ENCODE data around the gene ARMC8. TPM values are rescaled to one million over a fixed set of nuclear protein-coding genes. Genes with fewer than 3 reads are reported as not detected.

The ARMC8 gene
- total RNA-seq, 1 donor from 2014 or later, result 26.7 TPM

DNA sequence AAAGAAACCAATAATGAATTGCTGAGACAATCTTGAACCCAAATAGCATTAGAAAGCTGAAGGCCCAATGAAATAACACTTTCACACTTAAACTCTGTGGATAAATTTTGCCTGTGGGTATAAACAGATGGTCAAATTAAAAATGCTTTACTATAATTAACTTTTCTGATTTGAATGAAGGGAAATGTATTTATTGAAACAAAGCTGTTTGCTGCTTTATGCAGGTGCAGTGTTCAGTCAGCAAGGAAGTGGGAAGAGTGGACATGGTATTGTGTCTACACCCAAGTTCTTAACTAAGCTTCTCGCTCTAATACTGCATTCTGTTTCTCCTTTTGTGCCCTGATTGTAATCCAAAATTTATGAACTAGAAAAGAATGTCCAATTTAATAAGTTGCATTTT is 110.8 kb downstream of the ARMC8 start:
- no peak for DNase-seq (ENCODE audit: extremely low read depth, low read depth, low spot score)

DNA sequence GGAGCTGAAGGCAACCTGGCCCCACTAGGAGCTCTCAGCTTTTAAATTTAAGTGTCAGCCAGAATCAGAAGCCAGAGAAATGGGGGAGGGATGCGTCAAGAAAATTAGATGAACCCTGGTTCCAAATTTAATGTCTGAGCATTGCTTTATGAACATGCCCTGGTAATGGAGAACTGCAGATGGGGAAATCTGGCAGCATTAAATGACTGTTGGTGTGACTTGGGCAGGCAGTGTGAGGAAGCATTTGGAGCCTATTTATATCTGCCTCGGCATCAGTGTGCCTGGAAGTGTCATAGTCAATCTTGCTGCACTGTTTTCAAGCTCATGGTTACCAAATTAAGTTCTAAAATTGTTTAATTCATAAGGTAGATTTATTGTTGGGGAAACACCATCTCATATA is 113.5 kb downstream of the ARMC8 start:
- no peak for DNase-seq (ENCODE audit: extremely low read depth, low read depth, low spot score)

DNA sequence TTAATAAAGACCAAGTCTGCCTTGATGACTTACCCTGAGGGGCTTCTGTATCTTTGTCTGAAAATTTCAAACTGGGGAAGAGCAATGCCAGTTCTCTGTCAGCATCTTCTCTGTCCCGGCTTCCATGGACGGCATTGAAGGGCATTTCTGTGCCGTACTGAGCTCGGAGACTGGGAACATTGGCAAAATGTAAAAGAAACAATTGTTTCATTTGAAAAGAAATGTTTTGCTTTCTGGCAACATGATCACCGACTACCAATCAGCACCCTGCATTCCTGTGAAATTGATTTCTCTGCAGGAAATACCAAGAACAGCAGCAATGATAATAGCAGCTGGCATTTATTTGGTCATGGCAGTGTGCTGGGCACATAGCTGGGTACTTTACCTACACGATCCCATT is 116.4 kb downstream of the ARMC8 start:
- no peak for DNase-seq (ENCODE audit: extremely low read depth, low read depth, low spot score)

DNA sequence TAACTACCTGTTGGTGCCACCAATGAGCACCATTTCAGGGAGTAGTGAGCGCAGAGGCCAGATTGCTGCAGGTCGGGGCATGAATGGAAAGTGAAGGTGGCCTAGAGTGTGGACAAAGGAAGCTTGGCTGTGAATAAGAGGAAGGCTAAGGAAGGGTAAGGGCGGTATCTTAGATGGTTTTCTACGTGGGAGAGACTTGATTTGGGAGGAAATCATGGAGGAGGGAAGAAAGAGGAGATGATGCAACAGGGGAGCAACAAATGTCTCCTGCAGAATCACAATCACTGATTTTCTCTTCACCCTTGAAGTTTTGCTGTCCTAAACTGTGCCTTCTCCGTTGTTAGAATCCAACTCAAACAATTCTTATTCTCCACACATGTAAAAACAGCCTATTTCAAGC is 120.8 kb downstream of the ARMC8 start:
- no peak for DNase-seq (ENCODE audit: extremely low read depth, low read depth, low spot score)

DNA sequence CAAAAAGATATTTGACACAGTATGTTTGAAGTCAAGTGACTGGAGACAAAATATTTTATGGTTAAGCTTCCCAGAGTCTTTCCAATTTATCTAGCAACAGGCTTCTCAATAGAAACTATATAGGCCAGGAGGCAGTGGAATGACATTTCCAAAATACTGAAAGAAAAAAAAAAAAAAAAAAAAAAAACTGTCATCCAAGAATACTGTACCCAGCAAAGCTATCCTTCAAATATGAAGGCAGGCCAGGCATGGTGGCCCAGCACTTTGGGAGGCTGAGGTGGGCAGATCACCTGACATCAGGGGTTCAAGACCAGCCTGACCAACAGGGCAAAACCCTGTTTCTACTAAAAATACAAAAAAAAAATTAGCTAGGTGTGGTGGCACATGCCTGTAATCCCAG is 121.7 kb downstream of the ARMC8 start:
- DNase-seq (ENCODE audit: extremely low read depth, low read depth, low spot score), result no peak

DNA sequence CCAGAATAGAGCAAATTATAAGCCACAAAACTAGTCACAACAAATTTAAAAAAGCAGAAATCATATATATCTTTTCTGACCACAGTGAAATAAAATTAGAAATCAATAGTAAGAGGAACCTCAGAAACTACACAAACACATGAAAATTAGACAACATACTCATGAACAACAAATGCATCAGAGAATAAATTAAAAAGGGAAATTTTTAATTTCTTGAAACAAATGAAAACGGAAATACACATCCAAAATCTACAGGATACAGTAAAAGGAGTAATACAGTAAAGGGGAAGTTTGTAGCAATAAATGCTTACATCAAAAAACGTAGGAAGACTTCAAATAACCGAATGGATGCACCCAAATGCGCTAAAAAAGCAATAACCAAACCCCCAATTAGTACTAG is 123.4 kb downstream of the ARMC8 start:
- DNase-seq (ENCODE audit: extremely low read depth, low read depth, low spot score), result no peak

DNA sequence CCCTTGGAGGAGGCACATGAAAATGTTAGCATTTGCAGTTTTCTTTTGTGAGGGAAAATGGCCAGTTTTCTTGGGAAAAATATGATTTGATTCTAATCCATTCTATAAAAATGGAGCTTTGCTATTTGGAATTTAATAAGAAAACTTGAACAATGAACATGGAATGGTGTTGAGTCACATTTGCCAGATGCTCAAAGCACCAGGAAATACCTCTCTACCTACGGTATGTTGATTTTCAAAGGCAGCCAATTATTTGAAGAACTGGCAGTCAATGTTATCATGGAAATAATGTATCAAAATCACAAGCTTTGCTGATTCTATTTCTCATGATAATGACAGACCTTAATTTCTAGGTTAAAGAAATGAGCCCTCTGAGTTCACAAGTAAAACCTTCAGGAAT is 127.7 kb downstream of the ARMC8 start:
- no peak for DNase-seq (ENCODE audit: extremely low read depth, low read depth, low spot score)

DNA sequence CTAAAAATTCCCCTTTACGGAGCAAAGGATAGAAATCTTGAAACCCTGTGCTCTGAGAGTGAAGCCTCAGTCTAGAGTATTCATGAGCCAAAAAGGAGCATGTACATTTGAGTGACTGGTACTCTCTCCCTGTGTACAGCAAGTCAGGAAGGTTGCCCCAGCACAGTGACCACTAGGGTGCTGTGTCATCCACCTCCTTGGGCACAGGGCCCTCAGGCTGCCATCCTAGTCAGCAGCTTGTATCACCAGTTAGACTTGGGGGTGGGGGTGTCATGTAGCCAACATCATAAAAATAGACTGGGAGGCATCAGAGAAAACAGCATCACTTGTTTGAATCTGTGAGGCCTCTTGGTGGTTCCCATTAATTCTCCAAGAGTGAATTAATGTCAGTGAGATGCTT is 130.6 kb downstream of the ARMC8 start:
- no peak for DNase-seq (ENCODE audit: extremely low read depth, low read depth, low spot score)

DNA sequence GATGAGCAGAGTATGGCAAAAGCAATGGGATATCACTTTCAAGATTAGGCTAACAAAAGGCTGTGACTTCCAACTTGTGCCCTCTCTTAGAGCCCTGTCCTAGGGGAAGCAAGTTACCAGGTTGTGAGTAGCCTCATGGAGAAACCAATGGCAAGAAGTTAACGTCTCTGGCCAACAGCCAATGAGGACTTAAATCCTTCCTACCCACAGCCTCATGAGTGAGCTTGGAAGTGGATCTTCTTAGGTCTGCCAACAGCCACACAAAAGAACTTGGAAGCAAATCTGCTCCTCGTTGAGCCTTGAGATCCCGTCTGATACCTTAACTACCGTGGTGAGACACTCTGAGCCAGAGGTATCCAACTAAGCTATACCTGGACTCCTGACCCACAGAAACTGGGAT is 136.9 kb downstream of the ARMC8 start:
- DNase-seq (ENCODE audit: extremely low read depth, low read depth, low spot score), result no peak

DNA sequence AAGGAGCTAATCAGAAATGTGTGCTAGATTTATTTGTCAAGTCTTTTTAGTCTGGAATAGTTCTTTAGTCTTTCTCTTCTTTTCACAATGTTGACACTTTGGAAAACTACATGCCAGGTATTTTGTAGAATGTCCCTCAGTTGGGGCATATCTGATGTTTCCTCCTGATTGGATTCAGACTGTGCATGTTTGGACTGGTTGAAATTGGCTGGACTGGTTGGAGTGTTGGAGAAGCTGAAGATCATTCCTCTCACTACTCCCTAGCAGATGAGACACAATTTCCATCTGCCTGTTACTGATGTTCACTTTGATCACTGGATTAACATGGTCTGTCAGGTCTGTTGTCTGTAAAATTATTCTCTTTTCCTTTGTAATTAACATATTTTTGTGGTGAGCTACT is 138.9 kb downstream of the ARMC8 start:
- no peak for DNase-seq (ENCODE audit: extremely low read depth, low read depth, low spot score)

DNA sequence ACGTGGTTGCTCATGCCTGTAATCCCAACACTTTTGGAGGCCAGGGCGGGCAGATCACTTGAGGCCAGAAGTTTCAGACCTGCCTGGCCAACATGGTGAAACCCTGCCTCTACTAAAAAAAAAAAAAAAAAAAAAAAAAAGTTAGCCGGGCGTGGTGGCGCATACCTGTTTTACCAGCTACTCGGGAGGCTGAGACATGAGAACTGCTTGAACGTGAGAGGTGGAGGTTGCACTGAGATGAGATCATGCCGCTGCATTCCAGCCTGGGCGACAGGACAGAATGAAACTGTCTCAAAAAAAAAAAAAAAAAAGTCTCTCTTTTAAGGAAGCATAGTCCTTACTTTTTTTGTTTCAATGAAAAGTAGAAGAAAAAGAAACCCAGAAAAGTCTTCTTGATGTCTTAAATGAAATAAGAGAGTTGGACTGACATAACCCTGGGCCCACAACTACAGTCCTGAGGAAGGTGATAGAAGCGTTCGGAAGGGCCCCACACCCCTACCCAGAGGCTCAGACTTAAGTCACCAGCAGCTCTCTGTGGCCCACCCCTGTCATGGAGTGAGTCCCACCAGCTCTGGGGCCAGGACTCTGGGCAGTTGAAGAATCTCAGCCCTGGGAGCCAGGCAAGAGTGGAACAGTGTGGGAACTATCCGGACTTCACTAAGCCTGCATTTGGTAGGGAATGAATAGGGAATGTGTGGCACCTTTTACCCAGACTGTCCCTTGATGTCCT is 139.9 kb downstream of the ARMC8 start:
- no peak for DNase-seq (ENCODE audit: extremely low read depth, low read depth, low spot score)

DNA sequence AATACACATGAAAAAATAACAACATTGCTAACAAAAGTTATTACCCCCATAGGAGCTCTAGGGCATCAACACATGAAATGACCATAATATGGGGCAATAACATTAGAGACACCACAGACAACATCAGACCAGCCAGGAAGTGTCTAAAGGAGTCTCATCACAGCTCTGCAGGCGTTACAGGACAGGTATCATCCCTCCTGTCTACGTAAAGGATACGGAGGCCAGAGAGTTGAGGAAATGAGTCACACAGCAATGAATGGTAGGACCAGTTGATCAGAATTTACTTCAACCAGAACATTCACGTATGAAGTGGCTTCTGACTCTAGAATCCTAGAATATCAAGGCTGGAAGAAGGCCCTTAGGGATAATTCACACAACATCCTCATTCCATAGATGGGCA is 140.7 kb downstream of the ARMC8 start:
- no peak for DNase-seq (ENCODE audit: extremely low read depth, low read depth, low spot score)

DNA sequence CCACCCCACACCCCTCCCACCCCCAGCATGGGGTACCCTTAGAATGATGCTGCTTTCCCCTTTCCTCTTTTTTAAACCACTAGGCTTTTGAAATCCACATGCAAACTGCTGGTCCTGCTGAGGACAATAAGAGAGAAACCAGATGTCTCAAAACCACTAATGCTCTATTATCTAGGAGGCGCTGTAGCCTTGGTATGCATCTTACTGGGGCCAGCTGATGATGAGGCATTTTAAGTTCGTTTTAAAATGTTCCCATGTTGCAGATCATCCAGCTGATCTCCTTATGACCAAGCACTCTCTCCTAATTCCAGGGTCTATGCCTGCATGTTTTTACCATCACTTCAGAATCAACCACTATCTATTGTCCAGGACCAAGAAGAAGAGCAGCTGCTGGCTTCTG is 141.2 kb downstream of the ARMC8 start:
- DNase-seq (ENCODE audit: extremely low read depth, low read depth, low spot score), result no peak

DNA sequence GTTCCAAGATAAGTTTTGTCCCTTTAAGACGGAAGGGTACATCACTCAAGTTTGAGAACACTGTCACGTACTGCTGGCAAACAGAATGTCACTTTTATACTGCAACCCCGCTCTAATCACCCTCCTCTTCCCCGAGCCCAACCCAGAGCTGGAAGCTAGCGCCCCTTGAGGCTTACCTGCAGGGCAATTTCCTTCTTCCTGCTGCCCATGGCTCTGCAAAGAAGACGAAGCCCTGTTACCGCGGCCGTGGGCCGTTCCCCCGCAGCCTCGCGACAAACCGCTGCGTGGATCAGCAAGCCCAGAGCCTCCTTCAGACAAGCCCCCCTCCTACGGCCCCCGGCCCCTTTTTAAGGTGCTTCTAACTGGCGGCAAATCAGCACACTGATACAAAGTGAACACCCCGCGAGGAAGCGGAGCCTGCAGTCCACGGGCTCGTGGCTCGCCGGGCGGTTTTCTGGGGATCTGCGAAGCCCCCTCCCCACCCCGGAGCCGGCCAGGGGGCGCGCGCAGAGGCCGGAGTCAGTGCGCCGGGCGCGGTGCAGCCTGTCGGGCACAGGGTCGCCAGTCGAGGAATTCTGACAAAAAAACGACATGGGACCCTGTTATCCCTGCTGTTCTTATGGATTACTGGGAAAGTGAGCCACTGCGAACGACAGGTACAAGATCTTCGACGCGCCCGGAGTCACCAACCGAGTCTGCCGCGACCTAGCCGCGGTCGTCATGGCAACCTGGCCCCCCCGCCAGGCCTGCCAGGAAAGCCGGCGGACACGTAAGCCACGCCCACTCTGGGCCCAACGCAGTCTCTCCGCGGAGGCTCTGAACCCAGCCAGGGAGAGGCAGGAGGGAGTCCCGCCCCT is 142.3 kb downstream of the ARMC8 start, which contains the start of gene NME9:
Gene NME9 (minus strand): TSS at position 725 of the 857 bp plus-strand sequence. CDS start 516 bp downstream, at position 209.
- DNase-seq (ENCODE audit: extremely low read depth, low read depth, low spot score), result no peak

DNA sequence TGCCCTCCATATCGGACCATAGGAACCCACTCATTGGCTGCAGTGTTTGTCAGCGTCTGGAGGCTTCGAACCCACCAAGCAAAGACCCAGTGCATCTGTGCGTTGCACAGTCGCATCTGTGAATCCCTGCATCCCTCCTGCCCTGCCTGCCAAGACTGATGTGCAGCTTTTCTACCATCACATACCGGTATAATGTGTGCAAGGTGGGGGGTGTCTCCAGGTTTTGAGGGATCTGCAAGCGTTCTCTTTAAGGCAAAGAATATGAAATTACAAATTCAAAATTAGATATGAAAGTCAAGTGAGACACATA is 142.8 kb downstream of the ARMC8 start:
- DNase-seq (ENCODE audit: extremely low read depth, low read depth, low spot score), result no peak

DNA sequence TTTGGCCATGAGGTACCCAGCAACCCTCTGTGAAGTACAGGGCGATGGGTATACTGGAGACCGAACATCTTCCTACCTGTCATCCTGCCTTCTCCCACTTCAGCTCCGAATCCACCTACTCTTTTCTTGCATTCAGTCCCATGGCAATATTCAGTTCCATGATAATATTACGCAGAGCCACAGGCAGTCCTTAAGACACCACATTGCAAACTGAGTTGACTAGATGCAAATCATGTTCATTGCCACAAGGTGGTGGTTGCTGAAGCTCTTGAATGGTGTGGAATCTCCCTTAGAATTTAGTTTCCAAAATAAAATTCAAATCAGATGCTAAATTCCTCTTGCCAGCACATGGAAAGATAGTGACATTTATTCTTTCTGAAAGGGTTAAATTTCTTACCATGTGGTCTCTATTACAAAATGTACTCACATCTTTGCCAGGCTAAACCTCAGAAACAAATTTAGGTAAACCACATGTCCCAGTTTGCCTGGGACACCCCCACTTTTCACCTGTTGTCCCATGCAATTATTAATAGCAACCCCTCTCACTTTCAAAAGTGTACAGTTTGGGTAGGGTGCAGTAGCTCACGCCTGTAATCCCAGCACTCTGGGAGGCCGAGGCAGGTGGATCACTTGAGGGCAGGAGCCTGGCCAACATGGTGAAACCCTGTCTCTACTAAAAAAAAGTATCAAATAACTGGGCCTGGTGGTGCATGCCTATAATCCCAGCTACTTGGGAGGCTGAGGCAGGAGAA is 144.2 kb downstream of the ARMC8 start:
- DNase-seq (ENCODE audit: extremely low read depth, low read depth, low spot score), result no peak

DNA sequence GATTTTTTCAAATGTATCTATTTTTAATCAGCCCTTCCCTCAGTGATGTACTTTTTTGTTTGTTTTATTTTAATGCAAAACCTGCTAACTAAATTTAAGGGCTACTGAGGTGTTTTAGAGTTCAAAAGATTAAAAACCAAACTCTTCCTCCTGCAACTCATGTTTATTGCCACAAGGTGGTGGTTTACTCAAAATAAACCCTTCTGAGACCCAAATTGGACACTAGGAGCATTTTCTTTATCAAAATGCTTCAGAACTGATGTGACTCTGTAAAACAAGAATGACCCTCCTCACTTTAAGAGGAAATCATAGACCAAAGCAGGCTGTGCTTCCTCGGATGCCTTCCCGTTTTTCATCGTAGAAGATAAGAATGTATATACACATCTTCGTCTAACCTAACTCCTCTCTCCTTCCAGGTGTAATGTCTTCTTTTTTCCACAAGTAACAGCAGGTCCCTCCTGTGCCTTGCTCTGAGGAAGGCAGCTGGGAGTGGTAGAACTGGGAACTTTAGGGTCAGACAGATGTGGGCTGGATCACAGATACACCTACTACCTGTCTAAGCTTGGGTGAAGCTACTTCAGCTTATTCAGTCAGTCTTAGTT is 145.5 kb downstream of the ARMC8 start:
- DNase-seq (ENCODE audit: extremely low read depth, low read depth, low spot score), result no peak

DNA sequence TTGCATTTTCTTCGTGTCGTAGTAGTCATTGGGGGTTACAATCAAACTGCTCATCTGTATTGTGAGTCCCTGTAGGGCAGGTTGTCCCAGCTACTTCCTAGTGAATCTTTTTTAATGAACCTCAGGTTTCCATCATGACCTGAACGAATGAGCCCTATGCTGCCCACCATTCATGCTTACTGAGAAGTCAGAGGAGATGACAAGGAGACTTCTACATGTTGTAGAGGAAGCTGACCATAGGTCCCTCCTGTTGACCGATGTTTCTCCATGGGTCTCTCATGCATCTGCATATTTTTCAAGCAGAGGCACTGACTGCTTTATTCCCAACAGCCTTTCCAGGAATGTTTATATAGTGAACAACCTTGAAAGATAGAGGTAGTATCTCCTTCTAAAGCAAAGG is 147.5 kb downstream of the ARMC8 start:
- DNase-seq (ENCODE audit: extremely low read depth, low read depth, low spot score), result no peak

DNA sequence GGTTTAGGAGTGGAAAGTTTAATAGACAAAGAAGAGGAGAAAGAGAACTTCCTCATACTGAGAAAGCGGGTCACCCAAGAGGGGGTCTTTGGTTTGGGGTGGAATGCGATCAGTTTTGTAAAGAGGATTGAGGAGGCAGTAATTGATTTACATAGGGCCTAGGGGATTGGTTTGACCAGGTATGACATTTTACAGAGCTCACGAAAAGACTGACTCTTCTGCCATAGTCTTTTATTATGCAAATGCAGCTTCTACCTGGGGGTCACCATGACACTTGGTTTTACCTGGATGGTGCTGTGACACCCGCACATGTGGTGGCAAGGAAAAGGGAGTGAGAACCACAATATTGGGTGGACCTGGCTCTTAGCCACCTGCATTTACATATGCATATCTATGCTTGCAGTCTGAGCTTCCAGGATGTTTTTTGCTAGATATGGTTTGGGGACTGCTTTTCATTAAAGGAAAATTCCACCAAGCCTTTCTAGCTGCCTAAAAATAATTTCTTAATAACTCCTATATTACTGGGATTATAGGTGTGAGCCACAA is 149.4 kb downstream of the ARMC8 start:
- DNase-seq (ENCODE audit: extremely low read depth, low read depth, low spot score), result no peak

DNA sequence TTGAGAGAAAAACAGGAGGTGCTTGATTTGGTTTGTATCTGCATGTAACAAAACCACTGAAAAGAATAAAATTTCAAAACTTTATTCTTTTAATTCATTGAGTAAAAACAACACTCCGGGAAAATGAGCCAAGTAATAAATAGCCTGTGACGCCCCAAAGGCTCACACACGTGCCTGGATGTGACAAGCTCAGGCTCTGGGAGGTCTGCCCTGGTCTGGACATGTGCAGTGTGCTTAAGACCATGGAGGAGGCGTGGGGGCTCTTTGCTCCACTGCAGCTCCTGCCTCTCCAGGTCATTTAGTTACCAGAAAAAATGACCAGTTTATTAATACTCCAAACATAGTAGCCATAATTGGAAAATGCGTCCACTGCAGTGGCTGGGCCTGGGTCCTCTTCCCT is 151.1 kb downstream of the ARMC8 start:
- no peak for DNase-seq (ENCODE audit: extremely low read depth, low read depth, low spot score)

DNA sequence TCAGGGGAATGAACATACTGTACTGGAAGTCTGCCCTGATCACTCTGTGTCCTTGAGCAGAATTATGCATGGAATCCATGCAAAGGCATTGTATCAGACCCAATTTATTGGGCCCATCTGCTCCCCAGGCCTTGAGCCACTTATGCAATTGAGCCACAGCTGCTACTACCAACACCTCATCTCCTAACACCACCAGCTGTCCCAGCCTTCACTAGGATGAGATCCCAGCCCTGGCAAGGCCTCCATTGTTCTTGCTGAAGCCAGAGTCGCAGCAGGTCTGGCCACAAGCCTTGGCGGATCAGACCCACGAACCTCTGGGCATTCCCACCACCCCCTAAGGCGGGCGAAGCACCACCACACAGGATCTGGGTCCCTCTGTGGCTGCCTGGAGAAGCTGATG is 151.7 kb downstream of the ARMC8 start:
- no peak for DNase-seq (ENCODE audit: extremely low read depth, low read depth, low spot score)
